Dedifferentiated amniotic fluid mesenchymal stem cell (primary cell): ENCODE data around the gene FBXO3.
"Not testable (repeated sequence)": the region's sequence is repeated elsewhere in the genome, so short reads cannot be mapped to it uniquely, and the experiment has no call there.

Experiments used
- DNase-seq: peaks from one replicate; pipeline ENCODE4 v3.0.0-alpha.2; 2016; ENCODE audit errors: extremely low spot score

The FBXO3 gene

GRCh38 chr11:33772300-33772699, 2.0 kb downstream of the FBXO3 start:
- DNase-seq: no peak

DNA sequence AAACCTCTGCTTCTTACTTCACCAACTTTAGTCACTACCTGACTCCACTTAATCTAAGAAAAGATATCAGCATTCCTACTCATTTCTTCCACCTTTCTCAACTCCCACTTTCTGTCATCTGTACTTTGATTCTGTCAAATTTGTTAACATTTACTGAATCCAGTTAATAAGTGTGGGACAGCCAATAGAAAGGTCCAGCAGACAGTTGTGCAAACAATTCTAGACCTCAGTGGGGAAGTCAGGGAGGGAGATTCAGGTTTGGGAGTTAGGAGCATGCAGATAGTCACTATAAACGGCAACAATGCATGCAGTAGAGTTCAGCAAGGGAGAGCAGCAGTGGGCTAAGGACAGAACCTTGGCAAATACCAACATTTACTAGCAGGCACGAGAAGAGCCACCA, 4.1 kb downstream of the FBXO3 start:
- no peak for DNase-seq

- no peak for DNase-seq
Observed at GRCh38 chr11:33769542-33769941, 4.8 kb downstream of the FBXO3 start.

DNA sequence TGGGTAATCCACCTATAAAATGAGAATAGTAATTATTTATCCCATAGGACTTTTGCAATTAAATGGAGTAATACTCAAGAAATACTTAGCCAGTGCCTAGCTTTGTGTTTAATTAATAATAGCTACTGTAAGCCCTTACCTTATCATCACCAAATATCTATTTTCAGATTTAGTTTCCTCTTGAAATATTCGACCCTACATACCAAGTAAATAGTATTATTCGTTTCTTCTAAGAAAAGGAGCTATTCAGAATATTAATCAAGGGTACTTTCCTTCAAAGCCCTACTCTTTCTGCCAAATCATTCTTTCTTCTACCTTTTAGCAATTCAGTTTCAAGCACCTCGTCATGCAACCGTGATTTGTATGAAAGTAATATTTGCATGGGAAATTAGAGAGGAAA, 6.7 kb downstream of the FBXO3 start:
- DNase-seq: no peak

DNA sequence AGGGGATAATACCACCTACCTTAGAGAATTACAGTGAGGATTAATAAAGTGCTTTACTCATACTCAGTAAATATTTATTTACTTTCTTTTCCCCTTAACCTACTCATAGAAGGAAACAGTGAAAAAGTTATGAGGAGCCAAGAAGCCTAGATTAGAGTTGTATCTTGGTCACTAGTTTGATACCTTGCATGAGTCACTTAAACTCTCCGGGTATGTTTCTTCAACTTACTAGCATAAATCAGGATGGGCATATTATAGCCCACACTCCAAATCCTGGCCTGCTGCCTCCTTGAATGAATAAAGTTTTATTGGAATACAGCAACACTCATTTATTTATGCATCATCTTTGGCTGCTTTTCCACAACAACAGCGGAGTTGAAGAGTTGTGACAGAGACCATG, 8.2 kb downstream of the FBXO3 start:
- DNase-seq: no peak

DNA sequence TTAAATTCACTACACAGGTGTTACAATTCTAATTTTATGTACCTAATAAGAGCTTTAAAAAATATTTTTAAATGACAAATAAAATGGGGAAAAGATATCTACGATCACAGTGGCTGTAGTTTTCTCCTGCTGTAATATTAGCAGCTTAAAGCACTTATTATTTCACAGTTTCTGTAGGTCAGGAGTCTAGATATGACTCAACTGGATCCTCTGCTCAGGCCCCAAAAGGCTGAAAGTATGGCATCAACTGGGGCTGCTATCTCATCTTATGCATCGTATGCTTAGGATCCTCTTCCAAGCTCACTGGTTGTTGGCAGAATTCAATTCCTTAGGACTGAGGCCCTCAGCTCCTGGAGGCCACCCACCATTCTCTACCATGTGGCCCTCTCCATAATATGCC, 12.8 kb downstream of the FBXO3 start:
- DNase-seq: no peak

DNA sequence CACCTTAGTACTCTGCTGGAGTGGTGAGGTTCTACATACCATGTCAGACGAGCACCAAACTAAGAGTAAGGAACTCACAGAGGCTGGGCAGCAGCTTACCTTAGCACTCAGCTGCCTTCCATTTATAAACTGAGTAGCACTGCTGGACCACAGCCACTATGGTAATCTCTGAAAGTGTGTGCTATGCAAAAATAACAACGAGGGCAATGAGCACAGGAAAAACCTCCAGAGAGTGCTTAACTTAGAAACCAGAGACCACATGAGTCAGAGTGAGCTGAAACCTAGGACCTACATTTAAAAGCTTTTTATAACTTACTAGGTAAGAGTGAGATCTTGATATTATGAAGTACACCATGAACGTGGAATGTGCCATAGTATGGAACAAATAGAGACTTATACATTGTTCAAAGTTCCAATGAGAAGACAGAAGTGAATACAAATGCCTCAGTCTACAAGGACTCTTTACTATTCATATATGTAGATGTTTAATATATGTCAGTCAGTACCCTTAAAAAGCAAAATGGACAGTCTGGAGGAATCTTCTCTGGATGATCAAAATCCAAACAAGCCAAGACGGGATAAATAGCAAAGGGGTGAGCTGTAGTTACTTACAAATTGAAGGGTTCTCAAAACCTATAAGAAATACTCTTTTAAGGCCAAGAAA, 20.9 kb downstream of the FBXO3 start:
- DNase-seq: peak; percentile 27

GRCh38 chr11:33751878-33752277, 22.4 kb downstream of the FBXO3 start:
- no peak for DNase-seq

DNA sequence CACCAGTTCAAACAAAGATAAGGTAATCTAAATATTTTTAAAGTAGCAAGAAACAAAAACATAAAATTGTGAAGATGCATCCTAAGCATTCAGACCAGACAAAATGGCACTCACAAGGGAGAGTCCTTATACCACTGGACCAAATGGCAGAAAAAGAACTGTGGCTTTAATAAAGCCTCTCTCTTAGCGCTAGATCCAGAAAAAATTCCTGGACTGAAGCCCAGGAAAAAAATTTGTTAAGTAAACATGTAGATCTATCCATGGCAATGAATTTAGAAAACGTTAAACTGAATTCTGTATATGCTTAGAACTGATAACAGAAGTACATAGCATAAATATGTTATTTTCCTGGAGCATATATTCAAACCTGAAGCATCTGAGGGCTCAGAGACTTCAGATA, 26.3 kb downstream of the FBXO3 start:
- DNase-seq: peak; percentile 79

GRCh38 chr11:33743291-33743690, 31.0 kb downstream of the FBXO3 start:
- DNase-seq: no peak

DNA sequence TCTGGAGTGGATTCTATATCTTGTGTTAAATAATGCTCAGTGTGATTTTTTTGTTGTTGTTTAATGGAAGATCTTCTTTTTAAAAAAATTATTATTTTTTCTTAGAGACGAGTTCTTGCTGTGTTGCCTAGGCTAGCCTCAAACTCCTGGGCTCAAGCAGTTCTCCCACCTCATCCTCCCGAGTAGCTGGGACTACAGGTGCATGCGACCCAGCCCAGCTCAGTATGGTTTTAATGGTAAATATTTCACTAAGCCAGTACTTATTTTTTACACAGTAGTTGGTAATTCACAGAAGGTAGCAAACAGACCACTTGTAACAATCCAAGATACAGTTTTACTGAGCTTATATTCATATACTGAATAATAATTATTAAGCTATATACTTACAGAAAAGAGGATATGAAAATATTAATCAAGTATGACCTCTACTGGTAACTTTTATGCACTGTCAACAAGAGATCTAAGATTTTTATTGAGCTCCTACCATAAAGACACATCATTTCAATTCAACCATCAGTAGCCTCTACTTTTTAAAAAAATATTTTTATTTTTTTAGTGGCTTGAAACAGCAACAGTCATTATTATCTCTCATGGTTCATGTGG, 32.0 kb downstream of the FBXO3 start:
- no peak for DNase-seq

- no peak for DNase-seq
Observed at GRCh38 chr11:33741806-33742205, 32.5 kb downstream of the FBXO3 start.

DNA sequence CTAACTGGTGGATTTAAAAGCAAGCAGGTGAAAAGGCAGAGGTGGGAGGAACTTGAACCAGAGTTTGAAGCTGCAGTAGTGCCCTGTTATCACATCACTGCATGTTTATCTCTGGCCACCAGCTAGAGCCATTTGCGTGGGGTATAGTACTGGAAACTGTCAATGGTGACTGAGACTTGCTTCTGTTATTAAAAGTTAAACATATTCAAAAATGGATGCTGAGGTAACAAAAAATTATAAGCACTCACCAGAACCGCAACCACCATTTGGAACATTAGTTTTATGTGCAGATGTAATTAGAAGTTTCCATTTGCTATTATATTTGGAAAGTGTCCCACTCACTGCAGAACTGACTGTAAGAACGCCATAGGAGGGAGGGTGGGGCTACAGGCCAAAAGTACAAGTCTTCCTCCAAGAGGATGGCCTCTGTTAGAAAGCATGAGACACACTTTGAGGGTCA, 36.9 kb downstream of the FBXO3 start:
- DNase-seq: no peak

DNA sequence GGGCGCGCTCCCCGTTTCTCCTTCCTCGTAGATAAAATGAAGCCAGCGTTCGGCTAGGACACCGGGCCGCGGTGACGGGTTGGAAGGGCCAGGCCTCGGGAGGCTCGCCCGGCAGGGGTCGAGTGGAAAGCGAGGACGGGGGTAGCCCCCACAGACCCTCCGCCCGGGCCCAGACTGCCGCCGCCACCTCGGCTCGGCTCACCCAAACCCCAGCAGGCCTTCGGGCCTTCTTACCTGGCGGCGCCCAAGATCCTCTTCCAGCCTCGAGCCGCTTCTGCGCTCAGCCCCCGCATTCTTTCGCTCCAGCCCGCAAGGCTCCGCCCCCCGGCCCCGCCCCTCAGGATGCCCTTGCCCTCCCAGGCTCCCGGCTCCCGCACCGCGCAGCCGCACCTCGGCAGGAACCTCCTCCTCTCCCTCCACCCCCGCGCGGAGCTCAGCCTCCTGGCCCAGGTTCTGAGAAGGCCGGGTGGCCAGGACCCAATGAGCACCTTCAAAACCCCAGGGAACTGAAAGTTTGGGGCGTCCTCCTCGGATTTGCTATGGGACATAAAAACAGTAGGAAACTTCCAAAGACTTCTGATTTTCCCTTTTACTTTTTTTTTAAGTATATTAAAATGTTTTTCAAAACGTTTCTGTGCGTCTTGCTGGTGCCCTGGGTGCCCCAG, 38.0 kb downstream of the FBXO3 start, which contains the start of gene CD59:
Gene CD59, minus strand, starts transcription at position 276 of the 665 bp plus-strand sequence. CDS start 13,978 bp downstream, outside the sequence.
- peak; percentile 89 for DNase-seq

DNA sequence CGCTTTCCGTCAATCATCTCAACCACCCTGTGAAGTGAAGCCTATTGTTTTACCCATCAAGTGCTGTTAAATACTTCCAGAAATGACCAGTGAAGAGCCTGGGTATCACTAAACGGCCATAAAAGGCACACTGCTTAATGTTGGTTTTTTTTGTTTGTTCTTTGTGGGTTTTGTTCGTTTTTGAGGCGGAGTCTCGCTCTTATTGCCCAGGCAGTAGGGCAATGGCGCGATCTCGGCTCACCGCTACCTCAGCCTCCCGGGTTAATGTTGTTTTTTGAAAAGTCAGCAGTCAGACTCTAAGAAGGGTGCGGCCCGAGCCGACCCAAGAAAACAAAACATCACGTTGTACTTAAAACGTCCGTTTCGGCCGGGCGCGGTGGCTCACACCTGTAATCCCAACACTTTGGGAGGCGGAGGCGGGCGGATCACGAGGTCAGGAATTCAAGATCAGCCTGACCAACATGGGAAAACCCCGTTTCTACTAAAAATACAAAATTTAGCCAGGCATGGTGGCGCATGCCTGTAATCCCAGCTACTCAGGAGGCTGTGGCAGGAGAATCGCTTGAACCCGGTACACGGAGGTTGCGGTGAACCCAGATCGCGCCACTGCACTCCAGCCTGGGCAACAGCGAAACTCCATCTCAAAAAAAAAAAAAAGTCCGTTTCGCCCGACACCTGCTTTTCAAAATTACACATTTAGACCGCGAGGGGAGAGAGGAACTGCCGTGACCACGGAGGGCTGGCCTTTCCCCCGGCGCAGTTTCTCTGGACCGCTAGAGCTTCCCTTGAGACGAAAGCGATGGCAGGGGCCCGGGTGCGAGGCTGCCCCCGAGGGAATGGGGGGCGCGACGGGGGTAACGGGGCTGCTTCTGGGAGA, 38.8 kb downstream of the FBXO3 start:
- no peak for DNase-seq

DNA sequence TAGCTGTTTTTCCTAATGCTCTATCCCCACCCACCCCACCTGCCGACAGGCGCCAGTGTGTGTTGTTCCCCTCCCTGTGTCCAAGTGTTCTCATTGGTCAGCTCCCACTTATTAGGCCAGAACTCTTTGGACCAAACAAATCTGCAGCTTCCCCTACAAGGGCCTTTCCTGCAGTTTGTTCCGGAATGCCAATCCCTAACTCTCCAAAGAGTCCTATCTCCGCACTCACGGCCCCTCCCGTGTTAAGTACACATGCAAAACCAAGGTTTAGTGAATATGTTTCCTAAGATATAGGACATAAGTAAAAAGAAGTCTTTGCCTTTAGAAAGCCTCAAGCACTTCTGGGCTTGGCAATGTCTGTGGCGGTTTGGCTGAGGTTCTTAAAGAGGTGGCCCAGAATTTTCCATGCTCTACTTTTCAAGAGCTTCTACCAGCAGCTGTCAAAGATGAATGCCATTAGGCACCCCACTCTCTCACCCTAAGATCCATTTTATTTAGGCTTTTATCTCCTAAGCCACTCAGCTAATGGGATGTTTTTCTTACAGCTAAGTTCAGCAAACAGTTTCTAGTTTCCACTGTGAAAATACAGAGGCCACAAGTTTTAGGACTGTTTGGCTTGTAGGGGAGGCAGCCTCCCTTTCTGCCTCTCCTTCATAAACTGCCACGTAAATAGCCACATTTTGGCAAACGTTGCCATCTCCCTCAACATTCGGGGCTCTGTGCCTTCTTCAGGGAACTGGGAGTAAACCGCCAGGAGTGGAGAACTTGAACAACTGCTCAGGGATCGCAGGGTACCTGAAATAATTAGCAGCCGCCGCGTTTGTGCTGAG, 39.7 kb downstream of the FBXO3 start:
- DNase-seq: no peak

- DNase-seq: no peak
Observed at GRCh38 chr11:33733980-33734379, 40.3 kb downstream of the FBXO3 start.

GRCh38 chr11:33731723-33732531, 42.4 kb downstream of the FBXO3 start:
- DNase-seq: no peak

DNA sequence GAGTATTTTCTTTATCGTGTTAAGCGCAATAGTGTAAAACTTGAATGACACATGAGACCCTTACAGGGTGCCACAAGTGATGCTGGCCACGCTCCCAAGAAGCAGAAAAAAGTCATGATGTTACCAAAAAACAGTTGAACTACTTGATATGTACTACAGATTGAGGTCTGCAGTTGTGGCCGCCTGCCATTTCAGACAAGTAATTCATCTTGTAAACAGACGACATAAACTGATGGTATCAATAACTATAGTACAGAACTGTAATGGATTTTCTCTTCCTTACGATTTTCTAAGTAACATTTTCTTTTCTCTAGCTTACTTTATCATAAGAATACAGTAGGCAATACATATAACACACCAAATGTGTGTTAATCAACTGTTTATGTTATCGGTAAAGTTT, 43.6 kb downstream of the FBXO3 start:
- DNase-seq: no peak

DNA sequence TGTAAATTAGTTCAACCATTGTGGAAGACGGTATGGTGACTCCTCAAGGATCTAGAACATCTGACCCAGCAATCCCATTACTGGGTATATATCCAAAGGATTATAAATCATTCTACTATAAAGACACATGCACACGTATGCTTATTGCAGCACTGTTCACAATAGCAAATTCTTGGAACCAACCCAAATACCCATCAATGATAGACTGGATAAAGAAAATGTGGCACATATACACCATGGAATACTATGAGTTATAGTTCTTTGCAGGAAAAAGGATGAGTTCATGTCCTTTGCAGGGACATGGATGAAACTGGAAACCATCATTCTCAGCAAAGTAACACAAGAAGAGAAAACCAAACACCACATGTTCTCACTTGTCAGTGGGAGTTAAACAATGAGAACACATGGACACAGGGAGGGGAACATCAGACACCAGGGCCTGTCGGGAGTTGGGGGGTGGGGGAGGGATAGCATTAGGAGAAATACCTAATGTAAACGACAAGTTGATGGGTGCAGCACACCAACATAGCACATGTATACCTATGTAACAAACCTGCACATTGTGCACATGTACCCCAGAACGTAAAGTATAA, 45.2 kb downstream of the FBXO3 start:
- DNase-seq: not testable (repeated sequence)
